NCI-H2196 treated with DMSO at 0.1 percent for 48 hours (cell line): ENCODE results near the gene FBXO7.
A peak's percentile ranks its signal among the peaks of the same experiment; 100 is the strongest.
"Not testable (repeated sequence)": the region's sequence is repeated elsewhere in the genome, so short reads cannot be mapped to it uniquely, and the experiment has no call there.

Source experiments
- DNase-seq: peaks from one replicate; lab custom pipeline; 2025; ENCODE audit not compliant: unreplicated experiment; lab: John Stamatoyannopoulos, UW

Gene FBXO7

GRCh38 chr22:32474635-32475467, at the start of gene FBXO7:
TSS of gene FBXO7 (plus strand) at chr22:32474811. CDS start at chr22:32475003, 192 bp downstream.
- peak; percentile 45 for DNase-seq

GRCh38 chr22:32426881-32427280, 47.7 kb upstream of the FBXO7 start:
- no peak for DNase-seq

DNA sequence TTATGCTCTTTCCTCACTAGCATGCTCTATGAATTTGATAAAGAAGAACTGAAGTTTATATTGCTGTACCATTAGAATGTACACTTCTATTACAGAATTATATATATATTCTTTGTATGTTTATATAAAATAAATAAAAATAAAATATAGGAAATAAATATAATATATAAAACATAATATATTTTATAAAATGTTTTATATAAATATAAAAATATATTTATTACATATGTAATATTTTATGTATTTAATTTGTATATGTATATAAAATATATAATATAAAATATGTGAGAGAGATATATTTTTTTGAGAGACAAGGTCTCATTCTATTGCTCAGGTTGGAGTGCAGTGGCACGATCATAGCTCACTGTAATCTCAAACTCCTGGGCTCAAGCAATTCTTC, 44.3 kb upstream of the FBXO7 start:
- no peak for DNase-seq

DNA sequence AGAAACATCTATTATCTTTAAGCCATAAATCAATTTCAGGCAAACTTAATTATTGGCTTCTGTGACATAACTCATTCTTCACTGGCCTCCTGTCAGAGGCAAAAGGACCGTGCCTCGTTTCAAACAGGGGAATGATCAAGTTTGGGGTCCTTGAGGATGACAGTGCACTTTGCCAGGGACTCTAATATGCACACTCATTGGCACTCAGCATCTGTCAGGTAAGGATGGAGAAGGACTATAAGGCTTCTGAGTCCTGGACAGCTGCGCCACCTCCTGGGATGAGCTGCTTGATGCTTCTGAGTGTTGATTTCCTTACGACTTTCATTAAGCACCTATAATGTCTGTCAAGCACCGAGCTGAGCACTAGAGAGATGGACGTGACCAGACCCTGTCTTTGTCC, 30.5 kb upstream of the FBXO7 start:
- DNase-seq = no peak

DNA sequence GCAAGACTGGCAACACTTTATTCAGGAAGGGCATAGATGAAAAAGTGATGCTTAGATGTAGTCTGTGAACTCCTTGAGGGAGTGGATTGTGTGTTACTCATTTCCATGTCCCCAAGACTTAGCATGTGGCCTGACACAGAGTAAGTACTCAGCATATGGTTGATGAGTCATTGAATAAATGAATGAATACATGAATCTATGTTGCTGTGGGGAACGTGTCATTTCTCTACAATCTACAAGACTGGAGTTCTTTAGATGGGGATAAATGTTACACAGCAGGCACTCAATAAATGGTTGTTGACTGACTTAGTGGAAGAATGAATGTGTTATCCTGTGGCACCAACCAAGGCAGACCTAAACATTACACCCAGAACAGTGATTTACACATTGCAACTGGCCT, 28.3 kb upstream of the FBXO7 start:
- DNase-seq = no peak

- DNase-seq = no peak
These were observed 25.6 kb upstream of the FBXO7 start for GRCh38 chr22:32448980-32449379.

DNA sequence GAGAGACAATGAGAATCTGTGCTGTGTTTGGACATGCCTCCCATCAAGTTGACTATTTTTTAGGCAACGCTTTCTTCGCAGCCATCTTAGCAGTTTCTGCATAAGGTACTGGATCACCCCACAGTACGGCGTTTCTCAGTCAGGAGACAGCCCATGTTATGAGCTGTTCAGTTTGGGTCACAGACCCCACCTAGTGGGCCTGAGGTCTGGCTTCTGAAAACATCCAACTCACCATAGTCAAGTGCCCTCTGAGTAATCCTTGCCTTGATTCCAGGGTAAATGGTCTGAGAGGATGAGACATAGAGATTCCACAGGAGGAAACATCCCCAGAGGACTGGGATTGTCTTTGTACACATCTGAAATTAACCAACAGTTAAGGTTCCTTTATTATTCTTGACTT, 17.6 kb upstream of the FBXO7 start:
- no peak for DNase-seq

DNA sequence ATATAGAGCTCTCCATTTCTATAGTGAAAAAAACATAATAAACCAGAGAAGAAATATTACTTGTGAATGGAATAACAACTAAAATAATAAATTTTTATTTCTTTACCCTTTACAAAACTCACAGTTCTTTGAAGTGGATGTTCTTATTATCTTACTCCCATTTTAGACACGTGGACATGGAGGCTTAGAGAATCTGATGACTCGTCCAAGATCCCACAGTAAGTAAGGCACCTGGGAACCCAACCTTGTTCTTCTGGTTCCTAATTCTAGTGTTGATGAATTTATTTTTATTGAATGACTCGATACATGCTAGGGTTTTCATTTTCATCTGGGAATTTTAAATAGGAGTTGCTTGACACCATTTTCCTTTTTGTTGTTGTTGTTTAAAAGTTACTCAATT, 12.2 kb upstream of the FBXO7 start:
- no peak for DNase-seq

- DNase-seq = no peak
These were observed 8.9 kb upstream of the FBXO7 start for GRCh38 chr22:32465661-32466060.

- no peak for DNase-seq
These were observed 8.1 kb upstream of the FBXO7 start for GRCh38 chr22:32466496-32466895.

DNA sequence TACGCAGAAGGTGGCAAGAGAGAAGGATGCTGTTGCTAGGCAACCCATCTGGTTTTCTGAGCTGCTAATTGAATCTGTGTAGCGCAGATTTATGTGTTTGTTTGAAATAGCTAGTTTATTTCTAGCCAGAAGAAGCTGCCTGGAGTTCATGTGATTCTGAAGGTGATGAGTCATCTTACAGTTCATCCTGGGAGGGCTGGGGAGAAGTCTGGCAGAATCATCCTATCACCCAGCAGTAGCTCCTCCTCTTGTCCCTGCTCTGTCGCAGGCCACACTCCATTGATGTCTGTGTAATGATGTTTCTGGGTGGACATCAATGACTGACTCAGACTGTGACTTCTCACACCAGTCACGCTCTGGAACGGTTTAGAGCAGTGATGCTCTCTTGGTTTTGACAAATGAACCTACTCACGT, 4.8 kb upstream of the FBXO7 start:
- no peak for DNase-seq

DNA sequence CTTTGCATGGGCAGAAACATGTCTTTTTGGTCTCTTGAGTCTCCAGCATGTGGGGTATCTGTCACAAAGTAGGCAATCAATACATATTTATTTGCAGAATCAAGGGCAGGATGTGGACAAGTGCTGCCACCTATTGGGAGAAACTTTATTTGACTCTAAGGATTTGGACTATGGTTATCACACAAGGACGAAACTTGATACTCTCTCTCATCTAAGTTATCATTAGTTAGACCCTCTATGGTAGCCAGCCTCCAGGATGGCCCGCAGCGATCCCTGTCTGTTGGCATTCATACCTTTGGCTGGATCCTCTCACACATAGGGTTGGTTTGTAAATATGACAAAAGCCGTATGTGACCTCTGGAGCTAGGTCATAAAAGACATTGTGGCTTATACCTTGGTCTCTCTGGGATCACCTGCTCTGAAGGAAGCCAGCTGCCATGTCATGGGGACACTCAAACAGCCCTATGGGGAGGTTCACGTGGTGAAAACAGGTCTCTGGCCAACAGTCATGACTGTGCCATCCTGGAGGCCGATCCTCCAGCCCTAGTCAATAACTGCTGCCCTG, 1.1 kb upstream of the FBXO7 start:
- peak; percentile 22 for DNase-seq

GRCh38 chr22:32475468-32476010, 928 bp downstream of the FBXO7 start:
- DNase-seq = no peak

DNA sequence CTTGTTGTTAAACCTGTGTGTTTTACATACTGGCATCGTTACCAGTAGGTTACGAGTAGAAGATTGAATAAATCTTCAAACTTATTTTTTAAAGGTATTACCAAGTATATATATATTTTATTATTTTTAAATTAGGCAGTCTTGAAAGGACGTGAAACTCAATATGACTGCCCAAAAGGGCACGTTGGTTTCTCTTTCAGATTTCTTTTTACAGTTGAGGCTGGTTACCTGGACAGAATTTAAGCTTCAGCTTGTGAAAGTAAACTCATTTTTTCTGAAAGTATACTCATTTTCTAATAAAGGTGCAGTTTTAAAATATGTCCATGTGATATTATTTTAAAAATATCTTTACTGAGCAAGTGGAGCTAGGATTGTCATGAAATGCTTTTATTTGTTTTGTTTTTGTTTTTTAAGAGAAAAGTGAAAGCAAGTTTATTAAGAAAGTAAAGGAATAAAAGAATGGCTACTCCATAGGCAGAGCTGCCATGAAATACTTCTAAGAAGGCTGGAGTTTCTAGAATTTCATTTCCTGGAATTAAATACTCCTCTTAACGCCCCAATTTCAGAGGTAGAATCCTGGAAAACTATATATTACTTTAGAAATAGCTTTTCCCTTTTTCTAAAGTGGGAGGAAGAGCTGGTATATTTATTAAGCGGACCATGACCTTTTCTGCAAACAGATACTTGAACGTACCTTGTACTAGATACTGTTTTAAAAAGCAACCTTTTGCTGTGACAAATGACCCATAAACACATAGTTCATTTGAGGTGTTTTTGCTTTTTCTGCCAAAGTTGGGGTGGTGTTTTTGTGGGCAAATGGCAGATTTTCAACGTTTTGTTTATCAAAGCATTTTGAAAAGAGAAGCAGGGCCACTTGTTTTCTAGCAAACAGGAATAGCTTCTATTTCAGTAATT, 1.9 kb downstream of the FBXO7 start:
- no peak for DNase-seq

DNA sequence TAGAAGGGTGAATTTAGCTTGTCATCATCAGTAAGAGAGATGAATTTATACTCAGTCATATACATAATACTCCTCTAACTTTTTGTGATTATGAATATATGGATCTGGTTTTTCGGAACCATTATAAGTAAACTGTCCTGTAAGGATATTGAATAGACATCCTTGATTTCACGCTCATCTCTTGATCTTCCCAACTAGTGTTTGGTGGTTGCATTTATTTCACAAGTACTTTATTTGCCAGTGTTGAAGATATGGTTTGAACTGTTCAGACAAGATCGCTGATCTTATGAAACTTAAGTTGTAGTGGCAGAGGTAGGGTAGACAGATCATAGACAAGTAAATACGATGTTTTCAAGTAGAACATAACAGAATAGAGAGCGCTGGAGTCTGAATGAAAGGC, 3.0 kb downstream of the FBXO7 start:
- DNase-seq = no peak

- not testable (repeated sequence) for DNase-seq
These were observed 3.9 kb downstream of the FBXO7 start for GRCh38 chr22:32478552-32478951.

DNA sequence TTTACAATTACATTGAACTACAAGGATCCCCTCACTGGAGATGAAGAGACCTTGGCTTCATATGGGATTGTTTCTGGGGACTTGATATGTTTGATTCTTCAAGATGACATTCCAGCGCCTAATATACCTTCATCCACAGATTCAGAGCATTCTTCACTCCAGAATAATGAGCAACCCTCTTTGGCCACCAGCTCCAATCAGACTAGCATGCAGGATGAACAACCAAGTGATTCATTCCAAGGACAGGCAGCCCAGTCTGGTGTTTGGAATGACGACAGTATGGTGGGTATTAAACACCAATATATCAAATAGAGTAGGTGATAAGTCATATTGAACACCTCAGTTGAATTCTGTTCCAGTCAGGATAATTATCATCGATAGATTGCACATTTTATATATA, 4.4 kb downstream of the FBXO7 start:
- DNase-seq = no peak

- no peak for DNase-seq
These were observed 5.6 kb downstream of the FBXO7 start for GRCh38 chr22:32480238-32480637.

DNA sequence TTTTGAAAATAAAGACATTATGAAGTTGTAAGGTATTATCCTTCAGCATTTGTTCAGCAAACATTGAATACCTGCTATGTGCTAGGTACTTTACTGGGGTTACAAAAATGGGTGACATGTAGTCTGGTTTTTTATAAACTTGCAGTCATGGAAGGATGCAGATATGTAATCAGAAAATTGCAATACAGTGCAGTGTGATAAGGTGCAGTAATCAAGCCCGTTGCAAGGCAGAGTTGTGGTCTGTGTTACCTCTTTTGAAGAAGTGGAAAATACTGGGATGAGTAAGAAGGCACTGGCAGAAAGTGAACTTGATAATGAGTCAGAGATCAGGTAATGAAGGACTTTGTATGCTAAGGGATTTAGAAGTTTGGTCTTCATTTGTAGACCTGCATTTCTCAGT, 8.1 kb downstream of the FBXO7 start:
- no peak for DNase-seq

DNA sequence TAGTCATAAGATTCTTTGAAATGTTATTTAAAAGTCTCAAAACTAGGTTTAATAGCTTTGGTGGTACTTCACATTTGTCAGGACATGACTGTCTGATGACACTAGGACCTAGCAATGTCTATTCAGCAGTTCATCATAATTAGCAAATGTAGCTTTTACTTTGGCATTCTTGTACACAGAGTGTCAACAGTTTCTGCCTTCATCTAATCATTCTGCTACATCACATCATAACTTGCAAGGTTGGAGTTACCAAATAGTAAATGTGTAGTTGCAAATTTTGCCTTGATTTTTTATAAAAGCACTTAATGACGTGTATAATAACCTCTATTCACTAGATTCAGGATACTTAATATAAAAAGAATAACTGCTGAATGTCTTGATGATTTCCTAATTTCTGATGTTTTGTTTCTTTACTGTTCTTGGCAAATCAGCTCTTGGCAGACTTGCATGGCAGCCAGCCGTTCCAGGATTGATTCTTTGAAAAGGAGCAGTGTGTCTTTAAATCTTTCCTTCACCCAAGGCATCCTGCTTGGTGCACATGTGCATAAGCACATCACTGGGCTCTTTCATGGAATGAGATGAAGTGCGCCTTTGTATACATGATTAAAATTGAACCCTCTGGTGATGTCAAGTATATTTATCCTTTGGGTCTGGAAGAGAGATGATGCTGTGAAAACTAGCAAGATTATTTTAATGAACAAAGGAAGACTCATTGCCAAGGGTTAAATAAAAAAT, 12.2 kb downstream of the FBXO7 start:
- DNase-seq = no peak

DNA sequence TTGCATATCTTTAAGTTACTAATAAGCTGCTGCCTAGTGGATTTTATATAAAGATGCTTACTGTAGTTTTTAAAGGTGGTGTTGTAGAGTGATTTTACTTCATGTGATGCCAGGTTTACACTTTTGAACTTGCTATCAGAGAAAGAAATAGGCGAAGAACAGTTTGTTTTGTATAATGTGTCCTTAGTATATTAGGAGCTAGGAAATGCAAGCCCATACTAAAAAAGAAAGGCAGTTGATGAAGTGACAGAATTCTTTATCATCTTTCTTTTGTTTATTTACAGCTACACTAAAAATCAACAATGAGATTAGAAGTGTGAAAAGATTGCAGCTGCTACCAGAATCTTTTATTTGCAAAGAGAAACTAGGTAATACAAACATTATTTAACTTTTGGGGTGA, 12.8 kb downstream of the FBXO7 start:
- no peak for DNase-seq
